ENCODE measurements around the gene YIPF3. TPM values are rescaled to one million over a fixed set of nuclear protein-coding genes. Genes with fewer than 3 reads are reported as not detected.

Gene YIPF3
- total RNA-seq, 1 donor from 2014 or later: 63.0 TPM

DNA sequence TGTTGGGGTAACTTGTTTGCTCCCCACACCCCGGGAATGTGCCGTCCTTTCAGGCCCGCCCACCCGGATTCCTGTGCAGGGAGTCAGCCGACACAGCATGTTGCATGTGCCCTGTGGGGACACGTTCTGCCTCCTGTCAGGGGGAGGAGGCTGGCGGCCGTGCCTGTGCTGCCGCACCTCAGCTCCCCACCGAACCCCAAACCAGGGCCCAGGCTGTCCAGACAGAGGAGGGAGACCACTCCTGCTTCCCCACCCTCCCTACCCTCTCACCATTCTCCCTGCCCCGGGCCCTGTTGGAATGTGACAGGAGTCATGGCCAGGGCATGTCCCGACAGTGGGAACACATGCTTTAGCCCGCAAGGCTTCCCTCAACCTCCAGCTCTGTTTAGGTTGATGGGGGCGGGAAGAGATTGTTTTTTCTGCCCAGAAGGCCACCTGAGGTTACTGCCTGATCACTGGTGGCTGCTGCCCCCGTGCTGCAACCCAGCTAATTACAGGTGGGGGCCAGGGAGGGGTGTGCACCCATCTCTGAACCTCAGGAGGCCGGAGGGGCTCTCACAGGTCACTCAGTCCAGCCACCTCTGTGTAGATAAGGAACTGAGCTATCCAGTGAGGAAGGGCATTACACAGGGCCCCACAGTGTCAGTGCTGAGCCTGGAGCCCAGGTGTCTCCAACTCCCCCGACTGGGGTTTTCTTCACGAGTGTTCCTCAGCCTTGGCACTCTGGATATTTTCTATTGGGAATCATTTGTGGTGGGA is 20.2 kb downstream of the YIPF3 start:
- DNase-seq: peak; percentile 54
- intact Hi-C loops (cut with micrococcal nuclease): loop anchor here (5.0 to 10.0 kb wide), 2 partner anchors 34 to 112 kb away; no protein-coding TSS in a partner anchor
- ATAC-seq: peak; percentile 40

- intact Hi-C loops (cut with micrococcal nuclease): loop anchor here (5.0 to 10.0 kb wide), 2 partner anchors 33 to 111 kb away; no protein-coding TSS in a partner anchor
- DNase-seq (no peak), ATAC-seq (no peak)
Observed at GRCh38 chr6:43495409-43495941, 21.3 kb downstream of the YIPF3 start.

GRCh38 chr6:43494766-43495165 is 22.0 kb downstream of the YIPF3 start:
- no peak for DNase-seq
- intact Hi-C loops (cut with micrococcal nuclease): loop anchor here (5.0 to 10.0 kb wide), 2 partner anchors 32 to 110 kb away; no protein-coding TSS in a partner anchor
- no peak for ATAC-seq

GRCh38 chr6:43494321-43494720 is 22.4 kb downstream of the YIPF3 start:
- ATAC-seq: no peak
- DNase-seq: no peak
- intact Hi-C loops (cut with micrococcal nuclease): loop anchor here (10.0 kb wide), 1 partner anchor 110 kb away; no protein-coding TSS in a partner anchor

- ATAC-seq: peak; percentile 4
- intact Hi-C loops (cut with micrococcal nuclease): loop anchor here (10.0 kb wide), 1 partner anchor 109 kb away; no protein-coding TSS in a partner anchor
- DNase-seq: no peak
Observed at GRCh38 chr6:43493833-43494232, 22.9 kb downstream of the YIPF3 start.

- intact Hi-C loops (cut with micrococcal nuclease): loop anchor here (10.0 kb wide), 1 partner anchor 108 kb away; no protein-coding TSS in a partner anchor
- DNase-seq: no peak
- no peak for ATAC-seq
Observed at GRCh38 chr6:43493230-43493629, 23.5 kb downstream of the YIPF3 start.

GRCh38 chr6:43492673-43493072 is 24.1 kb downstream of the YIPF3 start:
- intact Hi-C loops (cut with micrococcal nuclease): loop anchor here (10.0 kb wide), 1 partner anchor 108 kb away; no protein-coding TSS in a partner anchor
- ATAC-seq (peak; percentile 23), DNase-seq (no peak)

- DNase-seq (peak; percentile 90), ATAC-seq (peak; percentile 87)
- intact Hi-C loops (cut with micrococcal nuclease): loop anchor here (10.0 kb wide), 1 partner anchor 107 kb away; no protein-coding TSS in a partner anchor
Observed at GRCh38 chr6:43491750-43492661, 24.7 kb downstream of the YIPF3 start.

DNA sequence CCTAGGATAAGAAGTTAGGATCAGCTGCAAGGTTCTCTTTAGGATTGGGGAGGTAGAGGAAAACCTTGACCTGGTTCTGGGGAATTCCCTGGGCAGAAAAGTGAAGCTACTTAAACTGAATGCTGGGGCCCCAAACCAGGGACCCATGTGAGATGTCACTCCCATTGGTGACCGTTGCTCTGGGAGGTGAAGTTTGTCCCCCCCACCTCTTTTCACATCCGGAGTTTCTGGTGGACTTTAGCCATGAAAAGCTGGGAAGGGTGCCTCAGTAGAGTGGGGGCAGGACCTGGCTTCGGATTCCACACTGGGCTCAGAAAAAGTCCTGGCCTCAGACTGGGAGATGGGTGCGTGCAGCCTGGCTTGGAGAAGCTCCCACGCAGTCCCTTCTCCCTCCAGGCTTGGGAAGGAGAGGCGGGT is 26.2 kb downstream of the YIPF3 start:
- DNase-seq (no peak), ATAC-seq (no peak)
- intact Hi-C loops (cut with micrococcal nuclease): loop anchor here (10.0 kb wide), 1 partner anchor 106 kb away; no protein-coding TSS in a partner anchor

- ATAC-seq: no peak
- intact Hi-C loops (cut with micrococcal nuclease): loop anchor here (10.0 kb wide), 1 partner anchor 105 kb away; no protein-coding TSS in a partner anchor
Observed at GRCh38 chr6:43489277-43490072, 27.3 kb downstream of the YIPF3 start.

GRCh38 chr6:43488667-43489276 is 28.0 kb downstream of the YIPF3 start:
- intact Hi-C loops (cut with micrococcal nuclease): no loop called here
- no peak for DNase-seq
- no peak for ATAC-seq

More at GRCh38 chr6:43489277-43490072, 27.3 kb downstream of the YIPF3 start:
- DNase-seq: no peak

GRCh38 chr6:43481591-43482236 is 35.0 kb downstream of the YIPF3 start:
- no peak for DNase-seq
- intact Hi-C loops (cut with micrococcal nuclease): no loop called here
- ATAC-seq: no peak

DNA sequence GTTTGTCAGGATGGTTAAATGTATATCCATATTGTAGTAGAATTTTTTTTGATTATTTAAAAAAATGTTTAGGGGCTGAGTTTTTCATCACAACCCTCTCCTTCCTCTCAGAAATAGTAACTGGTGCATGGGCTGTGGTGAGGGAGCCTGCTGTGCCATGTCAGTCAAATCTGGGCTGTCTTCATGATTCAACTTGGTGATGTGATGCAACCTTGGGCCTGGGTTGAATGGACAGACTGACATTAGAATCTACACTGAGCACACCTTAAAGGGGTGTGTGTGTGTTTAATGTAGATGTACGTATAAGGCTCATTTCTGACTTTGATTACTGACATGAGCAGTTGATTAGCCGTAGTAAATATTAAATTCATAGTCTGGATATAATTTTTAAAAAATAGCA is 35.7 kb downstream of the YIPF3 start:
- intact Hi-C loops (cut with micrococcal nuclease): no loop called here
- ATAC-seq (no peak), DNase-seq (no peak)

DNA sequence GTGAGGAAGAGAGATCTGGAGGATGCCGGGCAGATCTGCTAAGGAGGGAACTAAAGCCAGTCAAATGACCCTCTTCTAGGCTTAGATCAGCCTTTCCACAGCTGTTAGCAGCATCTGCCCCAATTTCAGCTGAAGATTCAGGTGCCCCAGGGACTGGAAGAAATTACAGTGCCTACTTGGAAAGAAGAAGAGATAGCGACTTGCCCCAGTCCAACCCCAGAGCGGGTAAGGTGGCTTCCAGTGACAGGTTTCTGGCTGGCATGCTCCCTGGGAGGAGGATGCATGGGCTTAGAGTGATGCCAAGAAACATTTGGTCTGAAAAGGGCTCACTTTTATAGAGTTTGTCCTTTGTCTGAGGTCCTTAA is 38.7 kb downstream of the YIPF3 start:
- DNase-seq (no peak), ATAC-seq (no peak)
- intact Hi-C loops (cut with micrococcal nuclease): no loop called here

DNA sequence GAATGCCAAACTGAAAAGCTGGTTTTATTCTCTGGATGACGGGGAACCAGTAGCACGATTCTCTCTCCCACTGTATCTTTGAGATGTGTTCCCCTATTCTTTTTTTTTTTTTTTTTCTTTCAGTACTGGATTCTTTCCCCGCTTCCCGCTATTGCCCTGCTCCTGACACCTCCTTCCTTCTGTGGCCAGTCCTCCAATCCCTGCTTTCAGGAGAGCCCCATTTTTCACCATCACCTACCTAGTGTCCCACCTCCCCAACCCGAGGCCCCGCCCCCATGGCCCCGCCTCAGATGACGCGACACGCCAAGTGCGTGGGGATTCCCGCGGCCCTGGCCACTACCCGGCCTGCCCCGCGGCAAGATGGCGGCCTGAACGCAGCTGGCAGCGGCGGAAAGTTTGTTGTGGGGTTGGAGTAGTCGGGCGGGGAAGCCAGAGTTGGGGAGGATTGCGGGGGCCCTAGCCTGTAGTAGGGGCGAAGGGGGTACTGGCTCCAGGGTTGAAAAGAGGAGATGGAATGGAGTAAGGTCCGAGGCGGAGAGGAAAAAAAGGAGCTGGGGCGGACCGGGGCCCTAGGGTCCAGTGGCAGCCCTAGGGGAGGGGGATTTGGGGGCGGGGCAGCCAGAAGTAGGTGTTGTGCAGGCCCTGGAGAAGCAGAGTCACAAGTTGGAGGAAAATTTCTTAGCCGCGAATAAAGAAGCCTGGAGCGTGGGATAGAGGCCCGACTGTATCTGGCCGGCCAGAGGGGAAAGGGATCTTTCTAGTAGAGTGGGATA is 39.3 kb downstream of the YIPF3 start, which contains the start of gene TJAP1:
TSS of gene TJAP1 (plus strand) at position 336 of the 773 bp plus-strand sequence. CDS start 21,432 bp downstream, outside the sequence.
- DNase-seq (peak; percentile 96), ATAC-seq (peak; percentile 99)
- intact Hi-C loops (cut with micrococcal nuclease): no loop called here

DNA sequence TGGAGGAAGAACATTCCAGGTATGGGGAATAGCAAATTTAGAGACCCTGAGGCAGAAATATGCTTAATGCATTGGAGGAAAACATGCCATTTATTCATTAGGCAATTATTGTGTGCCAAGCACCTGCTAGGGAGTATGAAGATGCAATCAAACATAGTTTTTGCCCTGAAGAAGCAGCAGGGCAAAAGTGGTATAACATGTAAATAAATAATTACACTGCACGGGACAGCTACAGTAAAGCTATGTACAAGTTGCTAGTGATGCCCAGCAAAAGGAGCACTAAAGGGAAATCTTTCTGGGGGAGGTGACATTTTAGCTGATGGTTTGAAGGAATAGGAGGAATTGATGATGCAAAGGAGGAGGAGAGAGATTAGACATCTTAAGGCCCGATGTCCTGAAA is 40.0 kb downstream of the YIPF3 start:
- no peak for DNase-seq
- no peak for ATAC-seq
- intact Hi-C loops (cut with micrococcal nuclease): no loop called here

DNA sequence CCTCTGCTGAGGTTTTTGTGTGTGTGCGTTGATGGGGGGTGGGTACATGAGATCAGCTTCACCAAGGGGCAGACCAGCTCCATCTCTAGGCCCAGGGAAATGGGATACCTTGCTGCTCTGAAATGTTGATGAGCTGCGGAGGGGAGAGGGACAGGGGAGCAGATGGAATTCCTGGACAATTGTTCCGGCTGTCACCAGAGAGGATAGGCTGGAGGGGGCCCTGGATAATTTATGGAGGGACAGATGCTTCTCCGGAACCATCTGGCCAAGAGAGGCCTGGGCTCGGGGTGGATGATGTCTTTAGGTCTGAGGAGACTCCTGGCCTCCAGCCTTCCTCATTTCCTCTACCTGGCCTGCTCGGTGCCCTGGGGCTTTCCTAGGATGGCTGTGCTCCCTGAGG is 41.2 kb downstream of the YIPF3 start:
- intact Hi-C loops (cut with micrococcal nuclease): no loop called here
- ATAC-seq (no peak), DNase-seq (no peak)

Data from left ventricle myocardium superior (tissue), 1 donor.